Right atrium auricular region (tissue), 2 donors: ENCODE data around the gene FLCN. TPM values are rescaled to one million over a fixed set of nuclear protein-coding genes. Genes with fewer than 3 reads are reported as not detected.

Source experiments
- DNase-seq: peaks from one replicate; pipeline ENCODE4 v3.0.0-alpha.2; 2019; ENCODE audit warnings: low spot score
- H3K27ac ChIP-seq, 2 donors: fragments of 200-600 bp; sonication (generic); 1 replicate in 1 of 2; 2 replicates in 1 of 2; pipeline ENCODE4 v1.5.1; 2016 to 2019
- H3K27me3 ChIP-seq, 2 donors: fragments of 200-600 bp; sonication (generic); one replicate each; pipeline versions ENCODE4 v1.5.1 to v1.6.0; 2017 to 2019
- H3K36me3 ChIP-seq: fragments of 200-600 bp; sonication (generic); one replicate; pipeline ENCODE4 v1.5.1; 2016
- H3K4me1 ChIP-seq, 2 donors: fragments of 200-600 bp; sonication (generic); one replicate each; pipeline versions ENCODE4 v1.5.1 to v1.6.0; 2017 to 2019
- H3K4me3 ChIP-seq, 2 donors: fragments of 200-600 bp; sonication (generic); 1 replicate in 1 of 2; 2 replicates in 1 of 2; pipeline ENCODE4 v1.5.1; 2017 to 2019; ENCODE audit warnings: mild to moderate bottlenecking in 1 of 2, moderate library complexity in 1 of 2
- H3K9me3 ChIP-seq, 2 donors: fragments of 200-600 bp; sonication (generic); one replicate each; pipeline ENCODE4 v1.5.1; 2019
- CTCF ChIP-seq, 2 donors: fragments of 200-600 bp; sonication (generic); IDR thresholded peaks; one replicate each; pipeline ENCODE4 v1.5.1; 2019; ENCODE audit warnings: antibody characterized with exemption in 2 of 2
- total RNA-seq, 2 donors: library from RNA; depleted of rRNA; stranded (reverse); fragments of >200 nt; gene quantifications; one replicate each; pipeline ENCODE4 v1.1.0, GENCODE V29; 2016

FLCN gene
- total RNA-seq, 2 donors from 2014 or later, result 22.7 to 23.7 TPM

- H3K27ac ChIP-seq, result peak overlapping the region; percentile 54 to 58
- peaks cover 0 to 64% of the 10 kb centered on the region in 2 donors for H3K4me1 ChIP-seq
These were observed 5.2 kb downstream of the FLCN start for GRCh38 chr17:17231621-17232302.

GRCh38 chr17:17229416-17230384 lies 7.3 kb downstream of the FLCN start:
- peaks cover 0 to 51% of the 10 kb centered on the region in 2 donors for H3K4me1 ChIP-seq

More at GRCh38 chr17:17231621-17232302, 5.2 kb downstream of the FLCN start:
- no peaks in the 10 kb centered on the region for H3K27me3 ChIP-seq
- no peak for TF ChIP-seq CTCF (IDR thresholded peaks at IDR 0.05)
- no peak for DNase-seq
- H3K9me3 ChIP-seq, result no peaks in the 10 kb centered on the region
- H3K4me3 ChIP-seq, result no peak overlapping the region
- H3K36me3 ChIP-seq, result peaks cover 57% of the 10 kb centered on the region

GRCh38 chr17:17228521-17229279 lies 8.3 kb downstream of the FLCN start:
- H3K36me3 ChIP-seq, result peaks cover 87% of the 10 kb centered on the region
- no peaks in the 10 kb centered on the region for H3K9me3 ChIP-seq
- no peak for TF ChIP-seq CTCF (IDR thresholded peaks at IDR 0.05)
- H3K27me3 ChIP-seq, result no peaks in the 10 kb centered on the region
- no peak overlapping the region for H3K4me3 ChIP-seq
- peak overlapping the region; percentile 57 to 62 for H3K27ac ChIP-seq
- no peak for DNase-seq
- H3K4me1 ChIP-seq, result peaks cover 0 to 51% of the 10 kb centered on the region in 2 donors

More at GRCh38 chr17:17229416-17230384, 7.3 kb downstream of the FLCN start:
- TF ChIP-seq CTCF (IDR thresholded peaks at IDR 0.05), result no peak
- no peak for DNase-seq
- Histone ChIP-seq H3K27me3 (no peaks in the 10 kb centered on the region), H3K4me3 (no peak overlapping the region), H3K36me3 (peaks cover 77% of the 10 kb centered on the region), H3K9me3 (no peaks in the 10 kb centered on the region), H3K27ac (peak overlapping the region in 1 of 2 donors; percentile 62)

GRCh38 chr17:17227608-17228520 lies 9.1 kb downstream of the FLCN start:
- H3K36me3 ChIP-seq, result peaks cover 96% of the 10 kb centered on the region
- H3K9me3 ChIP-seq, result no peaks in the 10 kb centered on the region
- no peak for DNase-seq
- TF ChIP-seq CTCF (IDR thresholded peaks at IDR 0.05), result no peak
- H3K27ac ChIP-seq, result peak overlapping the region; percentile 57 to 62
- H3K4me3 ChIP-seq, result no peak overlapping the region
- H3K4me1 ChIP-seq, result peaks cover 0 to 48% of the 10 kb centered on the region in 2 donors
- H3K27me3 ChIP-seq, result no peaks in the 10 kb centered on the region
